ENCODE data around the gene INAFM1. TPM values are rescaled to one million over a fixed set of nuclear protein-coding genes. Genes with fewer than 3 reads are reported as not detected.
A peak's percentile ranks its signal among the peaks of the same experiment; 100 is the strongest.
"Not testable (repeated sequence)": the region's sequence is repeated elsewhere in the genome, so short reads cannot be mapped to it uniquely, and the experiment has no call there.

Gene INAFM1
- total and polyA plus RNA-seq, 10 donors, result 3.9 to 19.8 (median 12.1) TPM

- Histone ChIP-seq H3K4me3 (no peak overlapping the region), H3K4me1 (peaks cover 5 to 20% (median 14%) of the 10 kb centered on the region in 6 donors), H3K27me3 (replicated peaks in 1 of 7) (no peaks in the 10 kb centered on the region), H3K36me3 (no peaks in the 10 kb centered on the region), H3K9me3 (no peaks in the 10 kb centered on the region), H3K27ac (no peak overlapping the region)
- intact Hi-C loops (cut with DNase I; ENCODE audit: low total_unique reads), result no loop called here
- DNase-seq, result peak; percentile 74
- 85 to 90% (median 87%) methylated on average over 13 of the region's 13 CpGs for WGBS, 5 donors
- TF ChIP-seq POLR2AphosphoS5 (IDR thresholded peaks at IDR 0.05), result no peak
- TF ChIP-seq POLR2A (IDR thresholded peaks at IDR 0.05), result no peak
- TF ChIP-seq, protein P1, sequence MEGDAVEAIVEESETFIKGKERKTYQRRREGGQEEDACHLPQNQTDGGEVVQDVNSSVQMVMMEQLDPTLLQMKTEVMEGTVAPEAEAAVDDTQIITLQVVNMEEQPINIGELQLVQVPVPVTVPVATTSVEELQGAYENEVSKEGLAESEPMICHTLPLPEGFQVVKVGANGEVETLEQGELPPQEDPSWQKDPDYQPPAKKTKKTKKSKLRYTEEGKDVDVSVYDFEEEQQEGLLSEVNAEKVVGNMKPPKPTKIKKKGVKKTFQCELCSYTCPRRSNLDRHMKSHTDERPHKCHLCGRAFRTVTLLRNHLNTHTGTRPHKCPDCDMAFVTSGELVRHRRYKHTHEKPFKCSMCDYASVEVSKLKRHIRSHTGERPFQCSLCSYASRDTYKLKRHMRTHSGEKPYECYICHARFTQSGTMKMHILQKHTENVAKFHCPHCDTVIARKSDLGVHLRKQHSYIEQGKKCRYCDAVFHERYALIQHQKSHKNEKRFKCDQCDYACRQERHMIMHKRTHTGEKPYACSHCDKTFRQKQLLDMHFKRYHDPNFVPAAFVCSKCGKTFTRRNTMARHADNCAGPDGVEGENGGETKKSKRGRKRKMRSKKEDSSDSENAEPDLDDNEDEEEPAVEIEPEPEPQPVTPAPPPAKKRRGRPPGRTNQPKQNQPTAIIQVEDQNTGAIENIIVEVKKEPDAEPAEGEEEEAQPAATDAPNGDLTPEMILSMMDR (IDR thresholded peaks at IDR 0.05 in 8 of 11, conservative IDR thresholded peaks at IDR 0.05 in 3 of 11), result peak in 6 of 11 experiments; percentile 31 to 60 (median 43)
Observed at GRCh38 chr19:47280183-47280797, 5.6 kb downstream of the INAFM1 start.

- H3K27ac ChIP-seq, result no peak overlapping the region
- no peak overlapping the region for H3K4me3 ChIP-seq
- H3K36me3 ChIP-seq, result no peaks in the 10 kb centered on the region
- no peaks in the 10 kb centered on the region for H3K9me3 ChIP-seq
- no peak for DNase-seq
- TF ChIP-seq POLR2A (IDR thresholded peaks at IDR 0.05) (no peak), POLR2AphosphoS5 (IDR thresholded peaks at IDR 0.05) (no peak)
- TF ChIP-seq, protein P1 (IDR thresholded peaks at IDR 0.05 in 8 of 11, conservative IDR thresholded peaks at IDR 0.05 in 3 of 11), result no peak
- H3K27me3 ChIP-seq (replicated peaks in 1 of 7), result no peaks in the 10 kb centered on the region
- H3K4me1 ChIP-seq, result peaks cover 0 to 11% (median 5%) of the 10 kb centered on the region in 6 donors
- WGBS, 5 donors, result 60 to 72% (median 68%) methylated on average over 10 of the region's 10 CpGs
- intact Hi-C loops (cut with DNase I; ENCODE audit: low total_unique reads), result no loop called here
Observed at GRCh38 chr19:47283405-47284059, 8.8 kb downstream of the INAFM1 start.

DNA sequence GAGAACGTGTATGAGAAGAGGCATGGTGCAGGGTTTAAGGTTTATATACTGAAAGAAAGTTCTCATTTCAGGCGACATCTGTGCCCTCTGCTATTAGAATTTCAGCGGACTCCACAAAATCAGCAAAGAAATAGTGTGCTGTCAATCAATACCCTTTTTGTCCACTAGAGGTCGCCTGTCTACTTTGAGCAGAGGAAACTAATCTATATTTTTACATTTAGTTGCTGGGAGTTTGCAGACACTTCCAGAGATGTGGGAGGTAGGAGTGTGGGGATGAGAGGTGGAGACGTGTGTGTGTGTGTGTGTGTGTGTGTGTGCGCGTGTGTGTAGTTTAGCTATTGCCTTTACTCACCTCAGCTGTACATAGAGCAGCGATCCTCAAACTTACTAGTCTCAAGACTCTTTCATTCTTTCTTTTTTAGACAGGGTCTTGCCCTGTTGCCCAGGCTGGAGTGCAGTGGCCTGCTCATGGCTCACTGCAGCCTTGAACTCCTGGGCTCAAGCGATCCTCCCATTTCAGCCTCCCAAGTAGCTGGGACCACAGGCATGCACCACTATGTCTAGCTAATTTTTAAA, 9.7 kb downstream of the INAFM1 start:
- H3K36me3 ChIP-seq, result no peaks in the 10 kb centered on the region
- intact Hi-C loops (cut with DNase I; ENCODE audit: low total_unique reads), result no loop called here
- H3K9me3 ChIP-seq, result no peaks in the 10 kb centered on the region
- H3K4me3 ChIP-seq, result no peak overlapping the region
- 30 to 39% (median 37%) methylated on average over 9 of the region's 9 CpGs for WGBS, 5 donors
- no peak overlapping the region for H3K27ac ChIP-seq
- H3K27me3 ChIP-seq (replicated peaks in 1 of 7), result no peaks in the 10 kb centered on the region
- TF ChIP-seq, protein P1 (IDR thresholded peaks at IDR 0.05 in 8 of 11, conservative IDR thresholded peaks at IDR 0.05 in 3 of 11), result peak; percentile 56 to 91 (median 85)
- no peak for TF ChIP-seq POLR2A (IDR thresholded peaks at IDR 0.05)
- H3K4me1 ChIP-seq, result peaks cover 0 to 16% (median 7%) of the 10 kb centered on the region in 6 donors
- no peak for DNase-seq

DNA sequence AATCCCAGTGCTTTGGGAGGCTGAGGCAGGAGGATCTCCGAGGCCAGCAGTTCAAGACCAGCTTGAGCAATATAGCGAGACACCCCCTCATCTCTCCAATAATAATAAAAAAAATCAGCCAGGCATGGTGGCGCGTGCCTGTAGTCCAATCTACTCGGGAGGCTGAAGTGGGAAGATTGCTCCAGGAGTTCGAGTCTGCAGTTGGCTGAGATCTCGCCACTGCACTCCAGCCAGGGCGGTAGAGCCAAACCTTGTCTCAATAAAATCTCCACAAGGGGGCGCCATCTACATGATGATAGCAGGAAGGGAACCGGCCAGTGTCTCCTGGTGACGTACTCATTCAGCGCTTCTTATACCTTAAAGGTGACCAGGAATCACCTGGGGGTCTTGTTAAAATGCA, 21.4 kb downstream of the INAFM1 start:
- Histone ChIP-seq H3K4me3 (no peak overlapping the region), H3K4me1 (peaks cover 0 to 33% (median 6%) of the 10 kb centered on the region in 6 donors), H3K9me3 (no peaks in the 10 kb centered on the region), H3K27me3 (replicated peaks in 1 of 7) (no peaks in the 10 kb centered on the region), H3K36me3 (peaks cover 0 to 4% (median 0%) of the 10 kb centered on the region in 6 donors), H3K27ac (no peak overlapping the region)
- TF ChIP-seq POLR2AphosphoS5 (IDR thresholded peaks at IDR 0.05), result no peak
- TF ChIP-seq, protein P1 (IDR thresholded peaks at IDR 0.05 in 8 of 11, conservative IDR thresholded peaks at IDR 0.05 in 3 of 11), result peak; percentile 60 to 91 (median 83)
- TF ChIP-seq POLR2A (IDR thresholded peaks at IDR 0.05), result no peak
- WGBS, 5 donors, result 15 to 23% (median 21%) methylated on average over 12 of the region's 12 CpGs
- peak; percentile 82 for DNase-seq
- intact Hi-C loops (cut with DNase I; ENCODE audit: low total_unique reads), result loop anchor here (5.0 to 10.0 kb wide), 2 partner anchors 96 to 409 kb away; no protein-coding TSS in a partner anchor

DNA sequence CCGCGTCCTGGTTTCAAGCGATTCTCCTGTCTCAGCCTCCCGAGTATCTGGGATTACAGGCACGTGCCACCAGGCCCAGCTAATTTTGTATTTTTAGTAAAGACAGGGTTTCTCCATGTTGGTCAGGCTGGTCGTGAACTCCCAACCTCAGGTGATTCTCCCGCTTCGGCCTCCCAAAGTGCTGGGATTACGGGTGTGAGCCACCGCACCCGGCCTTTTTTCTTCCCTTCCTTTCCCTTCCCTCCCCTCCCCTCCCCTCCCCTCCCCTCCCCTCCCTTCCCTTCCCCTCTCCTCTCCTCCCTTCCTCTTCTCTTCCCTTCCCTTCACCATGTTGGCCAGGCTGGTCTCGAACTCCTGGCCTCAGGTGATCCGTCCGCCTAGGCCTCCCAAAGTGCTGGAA, 26.2 kb downstream of the INAFM1 start:
- DNase-seq; intact Hi-C loops (cut with DNase I; ENCODE audit: low total_unique reads); H3K27ac ChIP-seq; H3K36me3 ChIP-seq; H3K9me3 ChIP-seq; H3K4me3 ChIP-seq: not testable (repeated sequence)
- 89 to 94% (median 91%) methylated on average over 14 of the region's 14 CpGs for WGBS, 5 donors
- Histone ChIP-seq H3K27me3 (replicated peaks in 1 of 7) (peaks cover 0 to 13% (median 0%) of the 10 kb centered on the region in 7 donors), H3K4me1 (peaks cover 0 to 50% (median 17%) of the 10 kb centered on the region in 6 donors)

Measured in spleen (tissue), 11 donors.